ENCODE measurements around the gene TRPV2.

The TRPV2 gene

GRCh38 chr17:16460796-16461605 is 45.6 kb downstream of the TRPV2 start:
- no peak for DNase-seq

DNA sequence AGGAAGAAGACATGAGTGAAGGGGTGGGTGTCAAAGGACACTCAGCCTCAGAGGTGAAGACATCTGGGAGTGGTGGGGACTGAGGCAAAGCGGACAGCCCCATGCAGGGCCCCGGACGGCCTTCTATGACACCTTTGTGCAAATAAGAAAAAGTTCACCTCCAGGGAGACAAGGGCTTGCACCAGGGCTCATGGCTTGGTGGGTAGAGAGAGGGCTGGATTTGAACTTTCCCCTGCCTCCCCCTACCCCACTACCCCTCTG is 46.2 kb downstream of the TRPV2 start:
- no peak for DNase-seq

- DNase-seq = no peak
Observed at GRCh38 chr17:16462070-16462864, 46.9 kb downstream of the TRPV2 start.

DNA sequence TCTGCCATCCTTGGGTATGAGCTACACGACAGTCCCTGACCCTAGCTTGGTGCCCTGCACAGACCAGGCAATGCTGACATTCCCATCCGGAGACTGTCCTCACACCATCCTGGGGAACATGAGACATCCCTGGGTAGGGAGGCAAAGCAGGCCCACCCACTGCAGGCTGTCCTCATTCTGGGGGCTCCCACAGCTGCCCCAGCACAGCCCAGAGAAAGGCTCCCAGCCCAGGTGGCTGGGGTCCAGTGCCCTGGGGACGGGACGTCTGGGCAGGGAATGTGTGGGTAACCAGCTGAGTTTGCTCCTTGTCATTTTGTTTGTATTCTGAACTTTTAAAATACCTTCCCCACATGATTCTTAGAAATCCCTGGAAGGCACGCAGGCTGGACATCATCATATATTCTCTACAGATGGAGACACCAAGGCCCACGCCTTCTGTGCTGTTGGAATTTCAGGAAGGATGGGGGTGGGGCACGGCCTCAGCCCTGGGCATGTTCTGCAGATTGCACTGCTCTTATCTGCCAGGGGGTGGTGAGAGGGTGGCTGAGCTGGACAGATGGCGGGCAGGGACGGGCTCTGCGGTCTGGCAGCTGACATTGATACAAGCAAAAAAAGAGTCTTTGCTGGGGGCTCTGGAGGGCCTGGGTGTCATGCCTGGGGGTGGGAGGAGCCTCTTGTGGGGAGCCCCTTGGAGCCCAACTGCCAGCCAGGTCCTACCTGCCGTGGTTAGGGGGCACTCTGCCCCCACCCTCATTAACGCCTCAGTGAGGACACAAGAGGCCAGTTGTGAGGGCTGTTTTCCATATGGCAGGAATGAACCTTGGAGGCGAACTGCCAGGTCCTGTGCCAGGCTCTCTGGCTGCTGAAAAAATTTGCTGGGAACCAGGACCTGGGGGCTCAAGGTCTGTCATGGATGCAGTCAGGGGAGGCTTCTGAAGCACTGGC is 48.3 kb downstream of the TRPV2 start:
- no peak for DNase-seq

- no peak for DNase-seq
Observed at GRCh38 chr17:16464303-16465051, 49.1 kb downstream of the TRPV2 start.

DNA sequence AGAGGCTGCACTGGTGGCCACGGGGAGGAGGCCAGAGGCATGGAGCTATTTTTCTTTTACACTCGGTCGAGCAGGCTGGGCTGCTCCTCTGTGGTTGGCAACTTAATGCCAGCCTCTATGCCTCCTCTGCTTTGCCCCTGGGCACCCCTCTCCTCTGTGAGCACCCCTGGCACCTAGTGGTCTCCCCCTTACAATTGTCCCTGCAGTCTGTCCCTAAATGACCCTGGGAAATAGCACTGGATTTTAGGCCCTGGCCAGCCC is 49.6 kb downstream of the TRPV2 start:
- DNase-seq = no peak

DNA sequence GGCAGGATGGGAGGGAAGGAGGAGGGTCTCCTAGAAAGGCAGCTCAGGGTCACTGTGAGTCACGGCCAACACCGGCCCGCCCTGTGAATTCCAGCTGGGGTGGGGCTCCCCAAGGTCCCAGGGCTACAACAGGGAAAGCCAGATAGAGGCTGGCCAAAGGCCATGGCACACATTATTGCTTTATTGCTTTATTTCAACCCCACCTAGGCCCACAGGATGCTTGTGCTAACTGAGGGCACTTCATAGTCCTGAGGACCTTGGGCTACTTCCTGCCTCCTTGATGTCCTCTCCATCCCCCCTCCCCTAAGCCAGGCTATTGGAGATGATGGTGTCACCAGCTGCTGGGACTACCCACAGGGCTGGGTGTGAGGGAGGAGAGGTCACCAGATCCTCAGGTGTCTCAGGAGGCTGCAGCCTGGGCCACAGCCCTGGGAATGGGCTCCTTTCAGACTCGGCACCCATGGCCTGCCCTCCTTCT is 50.5 kb downstream of the TRPV2 start:
- DNase-seq = no peak

DNA sequence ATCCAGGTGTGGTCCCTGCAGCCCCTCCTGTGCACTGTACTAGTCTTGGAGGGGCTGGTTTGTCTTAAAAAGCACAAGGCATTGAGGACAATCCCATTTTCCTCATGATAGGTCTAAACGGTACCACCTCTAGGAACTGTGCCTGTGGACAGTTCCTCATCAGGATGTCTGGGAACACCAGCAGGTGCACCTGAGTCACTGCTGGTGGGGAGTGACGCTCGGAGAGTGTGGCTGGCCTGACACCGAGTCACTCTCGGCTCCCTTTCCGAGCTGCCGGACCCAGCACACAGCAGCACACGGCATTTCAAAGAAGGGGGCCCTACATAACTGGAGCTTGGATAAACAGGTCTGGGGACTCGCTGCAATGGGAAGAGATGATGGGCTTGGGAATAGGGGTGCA is 51.0 kb downstream of the TRPV2 start:
- DNase-seq = no peak

DNA sequence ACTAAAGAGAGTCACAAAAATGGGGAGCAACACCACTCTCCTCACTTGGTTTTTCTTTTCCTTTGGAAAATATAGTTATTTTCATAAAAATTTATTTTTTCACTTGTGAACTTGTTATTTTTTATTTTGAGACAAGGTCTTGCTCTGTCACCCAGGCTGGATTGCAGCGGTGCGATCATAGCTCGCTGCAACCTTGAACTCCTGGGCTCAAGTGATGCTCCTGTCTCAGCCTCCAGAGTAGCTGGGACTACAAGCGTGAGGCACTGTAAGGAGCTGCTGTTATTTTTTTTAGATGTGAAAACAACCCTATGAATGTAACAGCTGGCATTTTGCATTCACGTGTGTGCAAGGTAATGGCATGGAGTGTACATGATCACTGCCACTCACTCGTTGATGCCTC is 51.7 kb downstream of the TRPV2 start:
- no peak for DNase-seq

- no peak for DNase-seq
Observed at GRCh38 chr17:16467886-16468285, 52.5 kb downstream of the TRPV2 start.

DNA sequence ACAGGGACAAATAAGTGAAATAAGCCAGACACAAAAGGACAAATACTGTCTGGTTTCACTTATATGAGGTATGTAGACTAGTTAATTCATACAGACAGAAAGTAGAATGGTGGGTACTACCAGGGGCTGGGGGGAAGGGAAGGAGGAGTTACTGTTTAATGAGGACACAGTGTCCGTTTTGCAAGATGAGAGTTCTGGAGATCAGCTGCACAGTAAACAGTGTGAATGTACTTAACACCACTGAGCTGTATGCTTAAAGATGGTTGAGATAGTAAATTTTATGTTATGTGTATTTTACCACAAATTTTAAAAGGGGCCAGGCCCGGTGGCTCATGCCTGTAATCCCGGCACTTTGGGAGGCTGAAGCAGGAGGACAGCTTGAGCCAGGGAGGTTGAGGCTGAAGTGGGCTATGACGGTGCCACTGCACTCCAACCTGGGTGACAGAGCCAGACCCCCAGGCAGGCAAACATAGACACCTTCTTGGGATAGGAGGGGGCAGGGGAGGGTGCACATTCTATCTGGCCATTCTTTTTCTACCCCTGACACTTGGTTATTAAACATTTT is 53.1 kb downstream of the TRPV2 start:
- DNase-seq = no peak

DNA sequence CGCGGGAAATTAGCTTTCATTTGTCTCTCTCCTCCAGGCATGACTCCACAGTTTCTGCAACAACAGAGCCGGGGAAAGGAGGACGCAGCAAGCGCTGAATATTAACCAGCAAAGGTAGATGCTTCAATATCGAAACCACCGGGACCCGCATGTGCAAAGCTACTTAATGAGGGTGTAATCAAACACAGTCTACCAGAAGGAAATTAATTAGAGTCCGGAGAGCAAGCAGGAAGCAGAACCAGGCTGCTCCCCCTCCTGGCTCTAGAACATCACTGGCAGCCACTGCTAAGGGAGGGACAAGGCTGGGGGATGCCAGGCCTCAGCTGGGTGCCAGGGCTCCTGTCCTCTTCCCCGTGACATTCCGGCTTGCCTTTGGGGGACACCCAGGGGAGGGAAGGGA is 54.9 kb downstream of the TRPV2 start:
- DNase-seq = no peak

GRCh38 chr17:16471295-16471694 is 55.9 kb downstream of the TRPV2 start:
- DNase-seq = no peak

DNA sequence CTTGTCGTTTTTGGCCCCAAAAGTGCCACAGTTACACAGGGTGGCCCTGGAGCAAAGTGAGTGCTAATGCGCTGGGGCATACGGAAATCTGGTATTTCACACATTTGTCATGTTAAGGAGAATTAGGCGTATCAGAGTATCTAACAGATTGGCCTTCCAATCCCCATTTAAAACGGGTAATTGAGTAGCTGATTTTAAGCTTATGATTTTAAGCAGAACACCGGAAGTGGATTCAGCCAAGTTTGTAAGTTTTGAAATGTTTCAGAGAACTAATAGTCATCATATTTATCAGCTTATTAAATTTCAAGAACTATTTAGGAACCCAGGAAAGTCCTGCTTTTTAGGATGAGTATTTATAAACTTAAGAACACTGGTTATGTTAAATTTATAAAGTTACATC is 57.2 kb downstream of the TRPV2 start:
- DNase-seq = no peak

- DNase-seq = no peak
Observed at GRCh38 chr17:16473044-16474011, 58.0 kb downstream of the TRPV2 start.

GRCh38 chr17:16474012-16474725 is 58.8 kb downstream of the TRPV2 start:
- no peak for DNase-seq

DNA sequence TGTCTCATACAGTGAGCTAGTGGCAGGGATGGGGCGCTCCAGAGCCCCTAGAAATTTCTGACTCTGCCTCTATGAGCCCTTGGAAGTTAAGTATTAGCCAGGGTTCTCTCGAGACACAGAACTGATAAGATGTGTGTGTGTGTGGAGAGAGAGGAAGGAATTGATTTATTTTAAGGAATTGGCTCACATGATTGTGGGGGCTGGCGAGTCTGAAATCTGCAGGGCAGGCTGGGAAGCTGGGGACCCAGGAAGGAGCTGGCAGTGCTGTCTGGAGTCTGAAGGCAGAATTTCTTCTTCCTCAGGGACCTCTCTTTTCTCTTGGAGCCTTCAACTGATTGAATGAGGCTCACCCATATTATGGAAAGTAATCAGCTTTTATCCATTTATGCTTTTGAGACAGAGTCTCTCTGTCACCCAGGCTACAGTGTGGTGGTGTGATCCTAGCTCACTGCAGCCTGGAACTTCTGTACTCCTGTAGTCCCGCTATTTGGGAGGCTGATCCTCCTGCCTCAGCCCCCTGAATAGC is 59.9 kb downstream of the TRPV2 start:
- DNase-seq = no peak

- no peak for DNase-seq
Observed at GRCh38 chr17:16477255-16477654, 61.9 kb downstream of the TRPV2 start.

DNA sequence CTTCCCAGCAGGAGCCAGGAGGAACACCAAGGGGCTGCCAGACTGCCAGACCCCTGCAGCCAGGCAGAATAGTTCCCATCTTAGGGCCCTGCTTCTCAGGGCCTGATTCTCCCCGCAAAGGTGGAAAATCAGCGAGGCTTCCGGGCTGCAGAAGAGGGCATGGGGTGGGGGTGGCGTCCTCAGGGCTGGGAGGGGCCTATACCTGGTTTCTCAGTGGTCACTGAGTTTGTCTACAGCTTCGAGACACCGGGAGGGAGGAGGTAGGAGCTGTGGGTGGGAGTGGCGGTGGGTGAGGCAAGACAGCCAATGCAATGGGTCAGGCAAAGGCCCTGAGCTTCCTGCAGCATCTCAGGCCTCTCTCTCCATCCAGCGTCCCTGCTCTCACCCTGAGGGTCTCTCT is 62.3 kb downstream of the TRPV2 start:
- no peak for DNase-seq

DNA sequence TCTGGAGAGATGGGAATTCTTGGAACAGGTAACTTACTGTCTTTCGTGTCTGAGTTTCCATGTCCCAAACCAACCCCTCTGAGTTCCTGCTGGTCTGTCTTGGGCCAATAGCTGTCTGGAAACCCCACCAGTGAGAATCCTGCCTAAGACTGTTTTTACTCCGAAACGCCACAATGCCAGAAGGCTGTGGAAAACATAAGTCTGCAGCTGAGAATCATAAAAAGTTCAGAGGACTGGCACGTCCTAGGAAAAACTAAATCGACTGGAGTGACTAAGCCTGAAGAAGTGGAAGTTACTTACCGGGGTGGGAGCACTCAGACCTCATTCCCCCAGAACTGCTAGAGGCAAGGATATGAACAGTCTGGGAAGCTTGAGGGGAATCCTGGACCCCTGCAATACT is 63.3 kb downstream of the TRPV2 start:
- no peak for DNase-seq

All from CD4-positive, alpha-beta T cell treated with Interleukin-12 subunit alpha and Interleukin-12 subunit beta, for 1 hour (primary cell).